SJSA1 (cell line): ENCODE data around the gene TMEM9B. TPM values are rescaled to one million over a fixed set of nuclear protein-coding genes. Genes with fewer than 3 reads are reported as not detected.

Source experiments
- DNase-seq, 2 experiments: peaks; one replicate each; pipeline ENCODE4 v3.0.0-alpha.2; 2015 to 2020; ENCODE audit warnings: low spot score in 2 of 2, low read depth in 1 of 2
- H3K27ac ChIP-seq: fragments of 250-450 bp; sonication (Bioruptor Pico); 2 replicates; pipeline ENCODE4 v1.5.1; 2020; ENCODE audit warnings: mild to moderate bottlenecking, moderate library complexity
- H3K27me3 ChIP-seq: fragments of 250-450 bp; sonication (Bioruptor Pico); replicated peaks from 2 replicates; pipeline ENCODE4 v1.5.1; 2020; ENCODE audit warnings: mild to moderate bottlenecking, moderate library complexity
- H3K36me3 ChIP-seq: fragments of 250-450 bp; sonication (Bioruptor Pico); 2 replicates; pipeline ENCODE4 v1.5.1; 2020; ENCODE audit warnings: mild to moderate bottlenecking
- H3K4me1 ChIP-seq: fragments of 250-450 bp; sonication (Bioruptor Pico); replicated peaks from 2 replicates; pipeline ENCODE4 v1.6.1; 2021; ENCODE audit warnings: mild to moderate bottlenecking
- H3K4me3 ChIP-seq: fragments of 250-450 bp; sonication (Bioruptor Pico); 2 replicates; pipeline ENCODE4 v1.5.1; 2020; ENCODE audit warnings: mild to moderate bottlenecking
- H3K9me3 ChIP-seq: fragments of 250-450 bp; sonication (Bioruptor Pico); replicated peaks from 2 replicates; pipeline ENCODE4 v1.5.1; 2020; ENCODE audit warnings: mild to moderate bottlenecking
- total RNA-seq: library from RNA; depleted of rRNA; stranded (reverse); fragments of >200 nt; shearing (Covaris generic); gene quantifications from 2 replicates; pipeline ENCODE4 v1.2.3, GENCODE V29; 2014; rRNA removed

TMEM9B gene
- total RNA-seq, 1 experiment from 2014 or later, result 27.3 TPM

DNA sequence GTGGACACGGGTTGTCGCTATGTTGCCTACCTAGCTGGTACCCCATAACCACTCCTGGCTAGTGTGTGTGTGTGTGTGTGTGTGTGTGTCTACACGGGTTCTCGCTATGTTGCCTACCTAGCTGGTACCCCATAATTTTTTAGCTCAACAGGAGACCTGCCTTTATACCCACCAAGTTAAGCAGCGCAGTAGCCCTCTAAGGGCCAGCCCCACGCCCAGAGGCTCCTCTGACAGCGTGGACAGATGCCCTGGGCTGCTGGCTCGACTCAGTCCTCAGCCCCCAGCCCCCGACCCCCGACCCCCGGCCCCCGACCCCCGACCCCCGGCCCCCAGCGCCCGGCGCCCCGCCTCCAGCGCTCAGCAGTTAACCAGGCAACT, 53.6 kb downstream of the TMEM9B start:
- Histone ChIP-seq H3K36me3 (peaks cover 9% of the 10 kb centered on the region; the same call in 1 of the 2 replicates), H3K4me1 (peaks cover 14% of the 10 kb centered on the region), H3K27ac (no peak overlapping the region), H3K4me3 (peak overlapping the region; percentile 86), H3K9me3 (no peaks in the 10 kb centered on the region), H3K27me3 (no peaks in the 10 kb centered on the region)
- no peak for DNase-seq

DNA sequence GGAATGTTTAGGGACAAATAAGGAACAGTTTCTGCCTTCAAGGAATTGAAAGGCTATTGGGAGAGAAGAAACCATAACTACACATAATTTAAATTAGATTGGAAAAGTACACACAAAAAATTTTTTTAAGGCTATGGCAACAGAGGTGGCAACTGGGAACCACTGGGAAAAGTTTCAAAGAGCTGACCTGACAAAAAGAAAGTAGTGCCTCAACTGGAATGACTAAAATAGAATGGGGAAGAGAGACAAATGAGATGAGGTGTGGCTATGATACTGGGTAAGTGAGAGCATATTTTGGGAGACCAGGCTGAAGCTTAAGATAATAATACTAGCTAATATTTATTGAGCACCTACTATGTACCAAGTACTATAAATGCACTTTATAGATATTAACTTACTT, 56.1 kb downstream of the TMEM9B start:
- Histone ChIP-seq H3K27ac (no peak overlapping the region), H3K27me3 (no peaks in the 10 kb centered on the region), H3K4me1 (peaks cover 8% of the 10 kb centered on the region), H3K36me3 (peaks cover 4% of the 10 kb centered on the region; the same call in 1 of the 2 replicates), H3K9me3 (no peaks in the 10 kb centered on the region), H3K4me3 (no peak overlapping the region)
- no peak for DNase-seq

- Histone ChIP-seq H3K9me3 (no peaks in the 10 kb centered on the region), H3K36me3 (peaks cover 4% of the 10 kb centered on the region; the same call in 1 of the 2 replicates), H3K4me3 (no peak overlapping the region), H3K27ac (no peak overlapping the region), H3K4me1 (peaks cover 8% of the 10 kb centered on the region), H3K27me3 (no peaks in the 10 kb centered on the region)
- DNase-seq, result no peak
Measured at GRCh38 chr11:8907116-8907515, 57.1 kb downstream of the TMEM9B start.

DNA sequence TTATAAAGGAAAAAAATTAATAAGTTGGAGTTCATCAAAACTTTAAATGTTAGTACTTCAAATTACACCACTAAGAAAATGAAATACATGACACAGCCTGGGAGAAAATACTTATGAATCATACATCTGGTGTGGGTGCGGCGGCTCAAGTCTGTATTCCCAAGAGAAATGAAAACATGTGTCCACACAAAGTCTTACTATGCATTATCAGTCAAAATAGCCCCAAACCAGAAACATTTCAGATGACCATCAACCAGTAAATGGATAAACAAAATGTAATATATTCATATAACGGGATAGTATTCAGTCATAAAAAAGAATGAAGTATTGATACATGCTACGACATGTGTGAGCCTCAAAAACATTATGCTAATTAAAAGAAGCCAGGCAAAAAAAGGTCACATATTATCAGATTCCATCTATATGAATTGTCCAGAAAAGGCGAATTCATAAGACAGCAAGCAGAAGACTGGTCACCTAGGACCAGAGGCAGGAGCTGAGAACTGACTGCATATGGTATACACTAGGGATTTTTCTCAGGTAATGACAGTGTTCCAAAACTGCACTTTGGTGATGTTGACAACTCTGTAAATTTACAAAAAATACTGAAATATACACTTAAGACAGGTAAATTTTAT, 58.6 kb downstream of the TMEM9B start:
- H3K9me3 ChIP-seq, result no peaks in the 10 kb centered on the region
- no peak overlapping the region for H3K27ac ChIP-seq
- no peaks in the 10 kb centered on the region for H3K36me3 ChIP-seq
- DNase-seq, result no peak
- no peak overlapping the region for H3K4me3 ChIP-seq
- peaks cover 8% of the 10 kb centered on the region for H3K4me1 ChIP-seq
- no peaks in the 10 kb centered on the region for H3K27me3 ChIP-seq

- no peaks in the 10 kb centered on the region for H3K4me1 ChIP-seq
- H3K9me3 ChIP-seq, result no peaks in the 10 kb centered on the region
- no peak for DNase-seq
- H3K4me3 ChIP-seq, result no peak overlapping the region
- no peaks in the 10 kb centered on the region for H3K36me3 ChIP-seq
- no peak overlapping the region for H3K27ac ChIP-seq
- no peaks in the 10 kb centered on the region for H3K27me3 ChIP-seq
Measured at GRCh38 chr11:8899119-8899753, 65.0 kb downstream of the TMEM9B start.

Other genes with a start within 250 kb of the TMEM9B start
- 24.8 and 37.9 TPM in 2 replicates for gene AKIP1, start 53.3 kb downstream of the TMEM9B start, total RNA-seq
- not detected in 2 replicates for gene C11orf16, start 31.5 kb downstream of the TMEM9B start, total RNA-seq
- gene ASCL3, start 21.4 kb downstream of the TMEM9B start, total RNA-seq, result not detected in 2 replicates
- gene NRIP3, start 39.6 kb upstream of the TMEM9B start, total RNA-seq, result 20.7 and 29.1 TPM in 2 replicates
- gene SCUBE2, start 127.2 kb upstream of the TMEM9B start, total RNA-seq, result not detected in 2 replicates